HCT116 (cell line): Measurements from ENCODE around the gene ACBD6.

Source experiments
- POLR2A ChIP-seq: IDR thresholded peaks from 2 replicates; pipeline ENCODE4 v1.7.0; 2011; ENCODE audit warnings: borderline replicate concordance; ENCODE audit not compliant: insufficient read depth, insufficient read length; ENCODE audit errors: extremely low read depth
- POLR2AphosphoS5 ChIP-seq: IDR thresholded peaks from 2 replicates; pipeline ENCODE4 v1.6.1; 2011; ENCODE audit warnings: mild to moderate bottlenecking, low read depth, low read length, moderate library complexity
- SRF ChIP-seq: IDR thresholded peaks from 2 replicates; pipeline ENCODE4 v1.6.1; 2012; ENCODE audit warnings: low read depth
- TCF7L2 ChIP-seq: IDR thresholded peaks from 2 replicates; pipeline ENCODE4 v1.7.0; 2011; ENCODE audit warnings: borderline replicate concordance, inconsistent platforms; ENCODE audit not compliant: insufficient read depth, insufficient read length; ENCODE audit errors: extremely low read depth
- TF ChIP-seq, protein P1 (sequence below), 3 experiments: fragments of 200-600 bp in 1 of 3; sonication (generic) in 1 of 3; IDR thresholded peaks in 2 of 3; conservative IDR thresholded peaks in 1 of 3; 2 replicates each; pipeline ENCODE4 v1.5.1; 2012 to 2017; ENCODE audit warnings: low read depth in 2 of 3, low read length in 2 of 3, antibody characterized with exemption in 1 of 3, borderline replicate concordance in 1 of 3, control low read depth in 1 of 3, mild to moderate bottlenecking in 1 of 3, mixed read lengths in 1 of 3, mixed run types in 1 of 3, moderate library complexity in 1 of 3; ENCODE audit not compliant: insufficient read depth in 1 of 3

- TF ChIP-seq, protein P1, sequence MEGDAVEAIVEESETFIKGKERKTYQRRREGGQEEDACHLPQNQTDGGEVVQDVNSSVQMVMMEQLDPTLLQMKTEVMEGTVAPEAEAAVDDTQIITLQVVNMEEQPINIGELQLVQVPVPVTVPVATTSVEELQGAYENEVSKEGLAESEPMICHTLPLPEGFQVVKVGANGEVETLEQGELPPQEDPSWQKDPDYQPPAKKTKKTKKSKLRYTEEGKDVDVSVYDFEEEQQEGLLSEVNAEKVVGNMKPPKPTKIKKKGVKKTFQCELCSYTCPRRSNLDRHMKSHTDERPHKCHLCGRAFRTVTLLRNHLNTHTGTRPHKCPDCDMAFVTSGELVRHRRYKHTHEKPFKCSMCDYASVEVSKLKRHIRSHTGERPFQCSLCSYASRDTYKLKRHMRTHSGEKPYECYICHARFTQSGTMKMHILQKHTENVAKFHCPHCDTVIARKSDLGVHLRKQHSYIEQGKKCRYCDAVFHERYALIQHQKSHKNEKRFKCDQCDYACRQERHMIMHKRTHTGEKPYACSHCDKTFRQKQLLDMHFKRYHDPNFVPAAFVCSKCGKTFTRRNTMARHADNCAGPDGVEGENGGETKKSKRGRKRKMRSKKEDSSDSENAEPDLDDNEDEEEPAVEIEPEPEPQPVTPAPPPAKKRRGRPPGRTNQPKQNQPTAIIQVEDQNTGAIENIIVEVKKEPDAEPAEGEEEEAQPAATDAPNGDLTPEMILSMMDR (IDR thresholded peaks at IDR 0.05 in 2 of 3, conservative IDR thresholded peaks at IDR 0.05 in 1 of 3; ENCODE audit: borderline replicate concordance in 1 of 3, insufficient read depth in 1 of 3, low read depth in 2 of 3, low read length in 2 of 3): no peak
- TF ChIP-seq SRF (no peak), TCF7L2 (no peak), POLR2AphosphoS5 (no peak), POLR2A (no peak)
These were observed 66.8 kb downstream of the ACBD6 start for GRCh38 chr1:180435566-180435965.
